HUDEP-2 (cell line): Measurements from ENCODE around the gene EPYC.
A peak's percentile ranks its signal among the peaks of the same experiment; 100 is the strongest.
"Not testable (repeated sequence)": the region's sequence is repeated elsewhere in the genome, so short reads cannot be mapped to it uniquely, and the experiment has no call there.

Source experiments
- DNase-seq, 76 experiments: peaks; one replicate each; lab custom pipeline; 2025; ENCODE audit not compliant: unreplicated experiment in 76 of 76; lab: John Stamatoyannopoulos, UW

Gene EPYC

GRCh38 chr12:90991952-90992465, 12.8 kb downstream of the EPYC start:
- DNase-seq, result no peak

- no peak for DNase-seq
These were observed 14.2 kb downstream of the EPYC start for GRCh38 chr12:90990611-90991010.

DNA sequence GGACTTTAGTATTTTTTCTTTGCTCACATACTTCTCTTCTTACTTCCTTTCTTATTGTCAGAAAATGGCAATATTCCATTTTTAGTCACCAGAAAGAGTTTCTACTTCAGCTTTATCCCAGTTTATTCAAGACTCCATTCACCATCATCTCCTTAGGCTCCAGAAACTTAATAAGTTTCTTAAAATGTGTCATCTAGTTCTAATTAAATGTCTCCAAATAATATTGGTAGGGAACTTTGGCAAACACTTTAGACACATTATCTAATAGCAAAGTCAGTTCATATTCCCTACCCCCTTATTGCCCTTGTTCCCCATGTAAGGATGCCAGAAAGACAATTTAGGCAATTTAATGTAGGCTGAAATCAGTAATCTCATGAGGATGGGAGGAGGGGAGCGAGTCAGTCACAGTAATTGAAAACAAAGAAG, 15.1 kb downstream of the EPYC start:
- DNase-seq, result no peak

DNA sequence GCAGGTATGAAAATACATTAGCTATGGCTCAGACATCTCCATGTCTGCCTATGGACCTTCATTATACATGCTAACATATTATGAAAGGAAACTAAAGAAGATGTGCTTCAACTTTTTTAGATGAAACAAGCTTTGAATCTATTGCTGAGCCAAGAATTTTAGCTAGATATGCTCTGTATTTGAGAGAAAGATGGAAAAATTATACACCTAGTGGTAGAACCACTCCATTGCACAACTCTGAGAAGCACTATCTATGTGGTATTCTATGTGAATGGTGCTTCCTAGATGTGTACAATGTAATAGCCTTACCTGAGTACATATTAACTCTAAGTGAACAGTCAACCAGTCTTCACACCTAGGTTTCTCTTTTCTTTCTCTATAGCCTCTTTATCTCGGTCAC, 17.3 kb downstream of the EPYC start:
- no peak for DNase-seq

GRCh38 chr12:90987101-90987500, 17.7 kb downstream of the EPYC start:
- no peak for DNase-seq

GRCh38 chr12:90985331-90985730, 19.4 kb downstream of the EPYC start:
- not testable (repeated sequence) for DNase-seq

- no peak for DNase-seq
These were observed 20.7 kb downstream of the EPYC start for GRCh38 chr12:90984114-90984513.

- DNase-seq, result no peak
These were observed 22.6 kb downstream of the EPYC start for GRCh38 chr12:90982170-90982569.

GRCh38 chr12:90979951-90980350, 24.8 kb downstream of the EPYC start:
- DNase-seq, result no peak

- DNase-seq, result no peak
These were observed 25.8 kb downstream of the EPYC start for GRCh38 chr12:90979019-90979418.

- DNase-seq, result peak in 4 of 76 experiments; percentile 1 to 6 (median 1)
These were observed 26.5 kb downstream of the EPYC start for GRCh38 chr12:90978117-90978770.

GRCh38 chr12:90977224-90977623, 27.5 kb downstream of the EPYC start:
- DNase-seq, result no peak

DNA sequence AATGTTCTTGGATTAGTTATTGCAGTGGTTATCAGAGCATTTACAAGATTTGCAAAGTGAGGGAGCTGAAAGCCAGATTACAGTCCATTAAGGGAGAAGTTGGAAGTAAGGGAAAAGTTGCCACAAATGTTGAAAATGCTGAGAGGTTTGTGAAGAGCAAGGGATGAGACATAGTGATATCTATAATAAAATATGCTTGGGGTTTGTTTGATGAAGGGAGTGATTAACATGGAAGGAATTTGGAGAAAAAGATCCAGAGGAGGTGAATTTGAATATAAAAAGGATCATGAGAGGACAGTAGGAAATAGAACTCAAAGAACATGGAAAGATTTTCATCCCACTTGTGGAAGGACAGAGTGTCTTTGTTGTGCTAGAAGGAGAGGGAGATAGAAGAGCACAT, 30.5 kb downstream of the EPYC start:
- DNase-seq, result no peak

DNA sequence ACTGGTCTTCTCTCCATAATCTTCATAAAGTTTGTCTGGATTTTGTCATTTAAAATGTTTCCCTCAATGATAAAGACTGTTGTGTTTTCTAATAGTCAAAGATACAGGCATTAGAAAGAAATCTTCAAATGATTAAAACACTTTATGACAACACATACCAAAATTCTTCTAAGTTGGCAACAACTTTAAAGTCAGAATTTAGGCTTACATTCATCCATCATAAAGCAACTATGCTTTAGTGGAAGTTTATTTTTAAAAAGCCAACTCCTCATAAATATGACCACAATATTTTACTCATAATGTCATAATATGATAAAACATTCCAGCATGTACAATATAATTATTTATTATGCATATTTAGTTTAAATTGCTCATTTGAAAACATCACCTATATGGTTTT, 32.5 kb downstream of the EPYC start:
- no peak for DNase-seq

DNA sequence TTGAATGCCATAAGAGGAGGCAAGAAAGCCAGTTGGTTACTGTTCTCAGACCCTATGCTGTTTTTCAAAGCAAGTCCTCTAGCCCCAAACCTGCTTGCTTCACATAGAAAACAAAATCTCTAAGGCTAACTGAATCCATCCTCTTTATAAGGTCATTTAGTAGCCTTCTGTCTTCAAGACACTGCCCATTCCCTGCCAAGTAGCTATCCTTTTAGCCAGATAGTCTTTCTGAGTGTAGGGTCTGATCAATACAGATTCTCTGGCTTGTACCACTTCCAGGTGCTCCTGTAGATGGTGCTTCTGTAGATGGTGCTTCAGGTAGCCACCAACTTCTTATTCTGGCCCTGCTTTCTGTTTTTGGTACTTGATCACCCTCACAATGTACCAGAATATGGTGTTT, 33.9 kb downstream of the EPYC start:
- DNase-seq, result no peak

GRCh38 chr12:90970471-90970870, 34.3 kb downstream of the EPYC start:
- DNase-seq, result no peak

- no peak for DNase-seq
These were observed 34.9 kb downstream of the EPYC start for GRCh38 chr12:90969851-90970250.

DNA sequence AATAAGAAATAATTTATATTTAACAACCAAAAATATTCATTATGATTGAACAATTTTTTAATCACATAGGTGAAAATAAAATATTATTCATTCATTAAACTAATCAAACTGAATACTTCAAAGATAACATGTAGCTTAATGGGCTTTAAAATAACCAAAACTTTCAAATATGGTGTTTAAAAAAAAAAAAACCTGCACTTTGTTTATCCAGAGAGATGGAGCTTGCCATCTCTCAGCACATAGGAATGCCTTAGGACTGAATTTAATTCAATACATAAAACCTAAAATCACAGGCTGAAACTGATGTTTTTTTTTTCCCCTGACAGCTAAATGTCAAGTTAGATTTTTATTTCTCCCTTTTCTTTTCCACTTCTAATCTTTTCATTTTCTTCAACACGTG, 35.4 kb downstream of the EPYC start:
- no peak for DNase-seq

DNA sequence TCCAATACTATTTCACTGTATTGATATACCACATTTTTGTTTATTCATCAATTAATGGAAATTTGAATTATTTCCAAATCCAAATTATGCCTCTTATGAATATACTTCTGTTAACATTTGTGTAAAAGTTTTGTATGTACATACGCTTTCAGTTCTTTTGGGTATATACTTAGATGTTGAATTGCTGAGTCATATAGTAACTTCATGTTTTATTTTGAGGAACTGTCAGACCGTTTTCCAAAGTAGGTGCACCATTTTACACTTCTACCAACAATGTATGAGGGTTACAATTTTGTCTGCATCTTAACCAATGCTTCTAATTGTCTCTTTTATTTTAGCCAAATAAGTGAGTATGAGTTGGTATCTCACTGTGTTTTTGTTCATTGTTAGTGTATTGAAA, 39.6 kb downstream of the EPYC start:
- DNase-seq, result no peak

DNA sequence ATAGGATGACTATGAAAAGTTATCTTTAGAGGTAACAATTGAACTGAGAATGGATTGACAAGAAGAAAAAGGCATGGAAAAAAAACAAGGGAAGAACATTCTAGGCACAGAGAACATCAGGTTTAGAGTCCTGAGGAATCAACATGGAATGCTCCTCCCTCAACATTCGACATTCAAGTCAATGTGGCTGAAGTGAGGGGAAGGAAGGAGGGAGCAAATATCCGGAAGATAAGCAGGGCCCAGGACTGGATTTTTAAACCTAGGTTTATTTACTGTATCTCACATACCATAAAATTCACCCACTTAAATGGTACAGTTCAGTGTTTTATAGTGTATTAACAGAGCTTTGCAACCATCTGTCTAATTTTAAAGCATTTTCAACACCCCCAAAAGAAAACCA, 40.2 kb downstream of the EPYC start:
- DNase-seq, result no peak

DNA sequence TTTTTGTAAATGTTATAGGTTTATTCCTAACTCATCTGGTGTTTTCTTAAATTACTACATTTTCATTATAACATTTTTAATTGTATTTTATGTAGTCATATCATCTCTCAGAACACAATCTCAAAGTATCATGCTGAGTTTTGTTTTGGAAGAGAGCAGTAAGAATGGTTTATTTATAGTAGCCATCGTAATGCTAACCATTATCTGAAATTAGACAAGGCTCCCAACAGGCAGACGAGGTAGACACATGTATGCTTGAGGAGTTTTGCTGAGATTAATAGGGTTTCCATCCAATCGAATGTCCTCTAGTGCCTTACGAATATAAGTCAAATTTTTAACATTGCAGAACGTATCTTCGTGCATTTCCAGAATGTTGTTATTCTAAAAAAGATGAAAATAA, 40.8 kb downstream of the EPYC start:
- DNase-seq, result no peak

GRCh38 chr12:90961154-90961553, 43.6 kb downstream of the EPYC start:
- DNase-seq, result no peak
